HG02759 (cell line): ENCODE results near the gene SH3BP5.

ENCODE experiments used
- ATAC-seq: cut with Tn5 transposase; IDR thresholded peaks from one replicate; pipeline ENCODE4 v1.9.1; 2021; ENCODE audit warnings: mild to moderate bottlenecking, moderate library complexity; ENCODE audit not compliant: unreplicated experiment

SH3BP5 gene

GRCh38 chr3:15260531-15260930, 71.9 kb downstream of the SH3BP5 start:
- ATAC-seq: no peak

- ATAC-seq: no peak
These were observed 73.7 kb downstream of the SH3BP5 start for GRCh38 chr3:15258720-15259119.

DNA sequence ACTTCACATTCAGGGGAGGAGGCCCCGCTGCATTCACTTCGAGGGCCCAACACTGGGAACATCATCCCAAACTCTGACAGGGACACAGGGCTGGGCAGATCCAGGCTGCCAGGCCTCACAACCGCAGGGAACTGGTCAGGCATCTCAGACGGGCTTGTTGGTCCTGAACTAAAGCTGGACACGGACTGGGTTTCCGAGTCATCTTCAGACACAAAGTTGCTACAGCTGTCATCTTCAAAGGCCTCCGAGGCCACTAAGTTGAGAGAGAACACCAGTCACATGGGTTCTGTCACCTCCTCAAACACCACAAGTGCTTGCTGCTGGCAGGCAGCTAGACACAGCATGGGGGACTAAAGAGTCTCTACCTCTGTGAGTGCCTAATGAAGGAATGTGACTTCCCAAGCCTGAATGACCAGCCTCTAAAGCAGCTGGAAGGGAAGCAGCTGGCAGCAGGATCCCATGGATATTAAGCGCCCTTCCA, 75.5 kb downstream of the SH3BP5 start:
- ATAC-seq: no peak

DNA sequence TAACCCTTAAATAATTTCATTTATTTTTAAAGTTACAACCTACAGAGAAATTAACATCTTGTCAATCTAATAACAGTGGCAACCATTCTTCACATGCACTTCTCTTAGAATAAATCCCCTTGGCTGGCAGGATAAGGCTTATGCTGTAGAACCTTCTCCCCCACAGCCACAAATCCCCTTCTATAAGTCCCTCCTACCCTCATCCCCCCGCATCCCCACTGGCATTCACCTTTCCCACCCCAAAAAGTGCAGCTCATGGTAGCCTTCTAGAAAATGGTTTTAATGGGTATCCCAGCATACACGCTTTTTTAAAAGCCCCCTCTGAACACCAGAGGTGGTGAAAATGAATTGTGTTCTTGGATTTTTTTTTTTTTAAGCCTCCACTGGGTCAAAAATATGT, 77.2 kb downstream of the SH3BP5 start:
- no peak for ATAC-seq

DNA sequence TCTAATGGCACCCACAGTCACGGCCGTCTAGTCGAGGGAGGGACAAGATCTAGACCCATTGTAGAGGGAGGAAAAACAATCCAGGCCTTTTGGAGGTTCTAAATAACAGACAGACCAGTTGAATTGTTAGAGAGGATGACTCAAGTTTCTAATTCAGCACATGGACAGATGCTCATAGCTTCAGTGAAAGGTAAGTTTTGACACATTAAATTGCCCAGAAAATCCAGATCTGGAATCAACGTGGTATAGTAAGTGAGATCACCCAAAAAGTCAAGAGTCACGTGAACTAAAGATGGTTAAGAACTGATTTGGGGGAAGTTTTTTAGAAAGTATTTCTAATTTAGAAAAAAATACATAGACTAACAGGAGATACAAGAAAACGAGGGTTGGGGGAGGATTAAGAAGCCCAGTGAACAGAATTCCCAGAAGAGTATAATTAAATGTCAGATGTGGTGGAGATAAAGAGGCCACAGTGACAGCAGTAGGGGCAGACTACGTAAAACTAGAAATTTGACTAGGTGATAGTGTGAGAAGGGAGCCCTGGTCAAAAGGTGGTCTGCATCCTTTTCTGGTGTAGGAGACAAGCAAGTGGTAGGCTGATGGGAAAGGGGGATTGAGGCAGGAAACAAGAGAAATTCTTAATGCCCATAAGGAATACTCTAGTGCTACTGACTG, 79.2 kb downstream of the SH3BP5 start:
- ATAC-seq: no peak

- ATAC-seq: no peak
These were observed 86.2 kb downstream of the SH3BP5 start for GRCh38 chr3:15246186-15246585.

GRCh38 chr3:15243822-15244482, 88.4 kb downstream of the SH3BP5 start:
- ATAC-seq: no peak

DNA sequence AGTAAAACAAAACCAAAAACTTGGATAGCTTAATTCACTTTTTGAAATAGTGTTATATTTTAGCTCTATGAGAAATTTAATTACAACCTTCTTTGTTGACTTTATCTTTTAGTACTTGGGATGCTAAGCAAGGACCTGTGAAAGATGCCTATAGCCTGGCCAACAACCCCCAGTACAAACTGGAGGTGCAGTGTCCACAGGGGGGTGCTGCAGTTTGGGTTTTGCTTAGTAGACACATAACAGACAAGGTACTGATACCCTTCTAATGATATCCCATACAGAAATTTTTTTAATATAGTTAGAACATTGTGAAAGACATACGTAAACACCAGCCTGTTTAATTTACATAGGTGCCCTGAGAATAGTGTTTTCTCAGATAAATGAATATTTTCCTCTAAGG, 91.0 kb downstream of the SH3BP5 start:
- ATAC-seq: no peak

- no peak for ATAC-seq
These were observed 103.1 kb downstream of the SH3BP5 start for GRCh38 chr3:15229262-15229661.

DNA sequence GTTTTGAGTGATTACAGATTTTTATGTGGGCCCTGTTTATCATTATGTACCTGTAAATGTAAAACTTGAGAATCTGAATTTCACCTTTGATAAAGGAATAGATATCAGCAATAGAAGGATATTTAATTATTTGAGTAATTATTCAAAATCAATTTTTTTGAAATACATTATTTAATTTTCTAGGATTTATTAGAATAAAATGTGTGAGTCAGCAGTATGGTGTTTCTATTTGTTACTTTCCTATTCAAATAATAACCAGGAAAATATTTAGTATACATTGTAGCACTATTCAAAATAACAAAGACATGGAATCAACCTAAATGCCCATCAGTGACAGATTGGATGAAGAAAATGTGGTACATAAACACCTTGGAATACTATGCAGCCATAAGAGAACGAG, 104.2 kb downstream of the SH3BP5 start:
- ATAC-seq: no peak

DNA sequence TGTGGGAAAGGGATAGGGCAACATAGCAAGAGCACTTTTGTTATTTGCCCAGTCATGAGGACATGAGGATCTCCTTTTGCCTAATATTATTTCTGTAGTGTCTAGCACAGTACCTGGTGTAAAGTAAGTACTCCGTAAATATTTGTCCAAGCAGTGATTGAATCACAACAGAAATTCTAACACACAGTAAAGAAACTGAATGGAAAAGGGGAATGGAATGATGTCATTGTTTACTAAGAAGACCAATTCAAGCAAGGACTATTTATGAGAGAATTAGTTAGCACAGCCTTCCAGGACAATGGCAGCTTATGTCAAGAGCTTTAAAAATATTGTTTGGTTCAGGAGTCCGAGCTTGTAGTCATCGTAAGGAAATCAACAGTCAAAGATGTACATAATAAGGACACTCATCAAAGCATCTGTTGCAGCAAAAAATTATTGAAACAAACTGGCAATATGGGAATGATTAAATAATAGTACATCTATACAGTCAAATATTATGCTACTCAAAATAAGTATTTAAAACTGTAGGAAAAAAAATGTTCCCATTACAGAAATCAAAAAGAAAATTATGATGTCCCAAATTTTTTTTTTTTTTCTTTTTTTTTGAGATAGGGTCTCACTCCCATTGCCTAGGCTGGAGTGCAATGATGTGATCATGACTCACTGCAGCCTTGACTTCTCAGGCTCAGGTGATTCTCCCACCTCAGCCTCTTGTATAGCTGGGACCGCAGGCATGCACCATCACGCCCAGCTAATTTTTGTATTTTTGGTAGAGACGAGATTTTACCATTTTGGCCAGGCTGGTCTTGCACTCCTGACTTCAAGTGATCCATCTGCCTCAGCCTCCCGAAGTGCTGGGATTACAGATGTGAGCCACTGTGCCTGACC, 108.5 kb downstream of the SH3BP5 start:
- no peak for ATAC-seq

DNA sequence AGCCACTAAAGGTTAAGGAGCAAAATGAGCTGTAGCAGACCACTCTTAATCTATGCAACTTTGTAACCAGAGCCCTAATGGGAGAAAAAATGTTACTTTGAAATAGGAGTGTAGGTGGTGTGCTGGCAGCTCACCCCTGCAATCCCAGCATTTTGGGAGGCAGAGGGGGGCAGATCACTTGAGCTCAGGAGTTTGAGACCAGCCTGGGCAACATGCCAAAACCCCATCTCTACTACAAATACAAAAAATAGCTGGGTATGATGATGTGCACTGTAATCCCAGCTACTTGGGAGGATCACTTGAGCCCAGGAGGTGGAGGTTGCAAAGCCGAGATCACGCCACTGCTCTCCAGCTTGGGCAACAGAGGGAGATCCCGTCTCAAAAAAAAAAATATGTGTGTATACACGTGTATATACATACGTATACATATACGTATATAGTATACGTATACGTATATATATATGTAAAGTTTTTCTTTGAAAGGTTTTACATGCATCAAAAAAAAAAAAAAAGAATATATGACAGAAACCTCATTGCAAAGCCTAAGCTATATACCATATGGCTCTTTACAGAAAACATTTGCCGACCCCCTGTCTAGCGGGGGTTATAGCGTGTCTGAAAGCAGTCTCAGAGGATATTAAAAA, 110.7 kb downstream of the SH3BP5 start:
- no peak for ATAC-seq

DNA sequence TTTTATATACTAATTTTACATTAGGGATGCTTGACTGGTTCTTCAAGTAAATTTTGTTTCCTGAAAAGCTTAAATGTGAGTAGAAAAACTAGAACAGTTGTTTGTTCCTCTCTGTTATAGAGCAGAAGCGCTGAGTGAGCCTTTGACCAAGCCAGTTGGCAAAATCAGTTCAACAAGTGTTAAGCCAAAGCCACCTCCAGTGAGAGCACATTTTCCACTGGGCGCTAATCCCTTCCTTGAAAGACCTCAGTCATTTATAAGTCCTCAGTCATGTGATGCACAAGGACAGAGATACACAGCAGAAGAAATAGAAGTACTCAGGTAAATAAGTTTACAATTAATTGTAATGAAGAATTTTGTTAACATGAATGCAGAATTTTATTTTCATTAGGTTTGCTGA, 111.7 kb downstream of the SH3BP5 start:
- no peak for ATAC-seq

GRCh38 chr3:15220056-15220455, 112.3 kb downstream of the SH3BP5 start:
- no peak for ATAC-seq

GRCh38 chr3:15218689-15219088, 113.7 kb downstream of the SH3BP5 start:
- ATAC-seq: no peak

DNA sequence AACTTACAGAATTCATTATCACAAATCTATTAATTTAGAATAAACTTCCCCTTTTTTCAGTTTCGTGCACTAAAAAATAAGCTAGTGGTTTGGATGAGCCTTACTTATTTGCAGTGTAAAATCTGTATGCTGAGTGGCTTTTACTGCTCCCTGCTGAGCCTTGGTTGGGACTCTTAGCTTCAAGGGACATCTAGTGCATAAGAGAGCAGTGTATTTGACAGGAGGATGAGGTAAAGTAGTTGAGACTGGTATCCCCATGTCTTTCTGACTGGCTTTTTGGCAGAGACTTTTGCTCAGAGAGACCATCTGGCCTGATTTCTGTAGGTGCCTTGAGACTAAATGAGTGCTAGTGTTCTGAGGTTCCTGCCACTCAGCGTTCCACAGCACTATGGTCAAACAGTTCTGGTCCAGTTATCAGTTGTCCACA, 114.5 kb downstream of the SH3BP5 start:
- ATAC-seq: no peak

GRCh38 chr3:15217011-15217671, 115.2 kb downstream of the SH3BP5 start:
- ATAC-seq: no peak

- ATAC-seq: no peak
These were observed 115.9 kb downstream of the SH3BP5 start for GRCh38 chr3:15216501-15216900.

DNA sequence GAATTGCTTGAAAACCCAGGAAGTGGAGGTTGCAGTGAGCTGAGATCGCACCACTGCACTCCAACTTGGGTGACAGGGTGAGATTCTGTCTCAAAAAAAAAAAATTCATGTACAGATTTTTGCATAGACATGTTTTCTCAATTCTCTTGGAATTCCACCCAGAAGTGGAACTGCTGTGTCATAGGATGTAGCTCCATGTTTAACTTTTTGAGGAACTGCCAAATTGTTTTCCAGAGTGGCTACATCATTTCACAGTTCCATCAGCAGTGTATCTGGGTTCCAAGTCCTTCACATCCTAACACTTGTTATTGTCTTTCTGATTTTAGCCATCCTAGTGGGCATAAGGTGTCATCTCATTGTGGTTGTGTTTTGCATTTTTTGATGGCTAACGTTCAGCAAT, 116.4 kb downstream of the SH3BP5 start:
- no peak for ATAC-seq

- ATAC-seq: no peak
These were observed 117.6 kb downstream of the SH3BP5 start for GRCh38 chr3:15214758-15215157.

- no peak for ATAC-seq
These were observed 120.4 kb downstream of the SH3BP5 start for GRCh38 chr3:15211937-15212336.
